GM12878 (cell line): ENCODE results near the gene SYCE3. TPM values are rescaled to one million over a fixed set of nuclear protein-coding genes. Genes with fewer than 3 reads are reported as not detected.
A peak's percentile ranks its signal among the peaks of the same experiment; 100 is the strongest.

Experiments
- ATAC-seq: fragments of 200-7000 bp; cut with Tn5 transposase; 3 replicates; pipeline ENCODE4 v1.9.1; 2020; ENCODE audit warnings: mild to moderate bottlenecking, moderate library complexity
- BruUV-seq: library from RNA; stranded (reverse); fragments of 400-500 nt; replicated peaks from 2 replicates; lab custom pipeline; 2021; lab: Mats Ljungman, UMichigan
- CTCF ChIA-PET: fragments of 300-600 bp; sonication (Branson Sonifier 250); formaldehyde crosslinking; extraction: SDS; loops from one replicate; lab custom pipeline; 2021; ENCODE audit warnings: inconsistent platforms; lab: Yijun Ruan, JAX
- POLR2A ChIA-PET: fragments of 350-600 bp; formaldehyde crosslinking; extraction: SDS; loops from one replicate; lab custom pipeline; 2021; ENCODE audit warnings: inconsistent platforms; lab: Charles Lee
- RAD21 ChIA-PET: fragments of 300-600 bp; sonication (Branson Sonifier 250); formaldehyde crosslinking; loops from one replicate; lab custom pipeline; 2023; ENCODE audit warnings: antibody characterized with exemption; ENCODE audit not compliant: unreplicated experiment; lab: Charles Lee
- SMC1A ChIA-PET: fragments of 300-600 bp; sonication (Branson Sonifier 250); formaldehyde crosslinking; loops from one replicate; lab custom pipeline; 2023; ENCODE audit not compliant: unreplicated experiment, uncharacterized antibody; lab: Charles Lee
- DNase-seq: peaks from one replicate; pipeline ENCODE4 v3.0.0-alpha.2; 2011; ENCODE audit warnings: low read depth, low spot score
- FAIRE-seq: peaks from 3 replicates; lab custom pipeline; 2011; peaks lifted over from hg19 to GRCh38; lab: Jason Lieb, UNC
- H2AFZ ChIP-seq: 2 replicates; pipeline ENCODE4 v1.6.0; 2011; ENCODE audit warnings: low read depth, low read length, control low read depth; ENCODE audit not compliant: control insufficient read depth
- H3K27ac ChIP-seq: 2 replicates; pipeline ENCODE4 v1.5.1; 2011; ENCODE audit warnings: control low read depth; ENCODE audit not compliant: control insufficient read depth, insufficient read depth
- H3K27me3 ChIP-seq, 2 experiments: replicated peaks in 1 of 2; 2 replicates each; pipeline versions ENCODE4 v1.6.0 to v1.6.1; 2011; ENCODE audit warnings: low read length in 1 of 2; ENCODE audit not compliant: control insufficient read depth in 2 of 2, insufficient read depth in 2 of 2
- H3K36me3 ChIP-seq, 2 experiments: 2 replicates each; pipeline ENCODE4 v1.5.1; 2011; ENCODE audit warnings: low read length in 1 of 2; ENCODE audit not compliant: control insufficient read depth in 2 of 2, insufficient read depth in 2 of 2
- H3K4me1 ChIP-seq: 2 replicates; pipeline ENCODE4 v1.6.1; 2011; ENCODE audit warnings: mild to moderate bottlenecking, low read length, moderate library complexity, mixed read lengths; ENCODE audit not compliant: control insufficient read depth, insufficient read depth
- H3K4me2 ChIP-seq: 2 replicates; pipeline ENCODE4 v1.6.0; 2011; ENCODE audit warnings: control low read depth; ENCODE audit not compliant: control insufficient read depth, insufficient read depth
- H3K4me3 ChIP-seq: fragments of 200-600 bp; sonication (generic); 2 replicates; pipeline ENCODE4 v1.5.1; 2016
- H3K79me2 ChIP-seq: 2 replicates; pipeline ENCODE4 v1.6.0; 2011; ENCODE audit warnings: low read length; ENCODE audit not compliant: control insufficient read depth, insufficient read depth
- H3K9ac ChIP-seq: 2 replicates; pipeline ENCODE4 v1.8.0; 2011; ENCODE audit warnings: low read length, control low read depth, mixed read lengths; ENCODE audit not compliant: control insufficient read depth, insufficient read depth
- H3K9me3 ChIP-seq: replicated peaks from 3 replicates; pipeline ENCODE4 v1.5.1; 2011; ENCODE audit warnings: mild to moderate bottlenecking, low read length; ENCODE audit not compliant: control insufficient read depth, insufficient read depth
- H4K20me1 ChIP-seq: 2 replicates; pipeline ENCODE4 v1.6.0; 2011; ENCODE audit not compliant: control insufficient read depth, insufficient read depth
- BHLHE40 ChIP-seq, 2 experiments: fragments of 450-650 bp in 1 of 2; IDR thresholded peaks; 2 replicates each; pipeline ENCODE4 v1.6.1; 2011 to 2017; ENCODE audit warnings: low read depth in 2 of 2, borderline replicate concordance in 1 of 2, improper control_type of control experiment in 1 of 2, low read length in 1 of 2, mild to moderate bottlenecking in 1 of 2
- CTCF ChIP-seq, 3 experiments: IDR thresholded peaks in 2 of 3; conservative IDR thresholded peaks in 1 of 3; 2 replicates each; pipeline ENCODE4 v1.5.1; 2011; ENCODE audit warnings: low read depth in 3 of 3, low read length in 3 of 3, mild to moderate bottlenecking in 3 of 3, control low read depth in 2 of 3, moderate library complexity in 2 of 3, inconsistent platforms in 1 of 3, mixed read lengths in 1 of 3; ENCODE audit not compliant: control insufficient read depth in 2 of 3, insufficient read depth in 1 of 3; ENCODE audit errors: extremely low read depth in 1 of 3
- IKZF1 ChIP-seq: fragments of 450-650 bp; conservative IDR thresholded peaks from 2 replicates; pipeline ENCODE4 v1.6.1; 2017; ENCODE audit warnings: antibody characterized with exemption, mild to moderate bottlenecking
- JUNB ChIP-seq: IDR thresholded peaks from 2 replicates; pipeline ENCODE4 v1.6.1; 2016; ENCODE audit warnings: antibody characterized with exemption, mild to moderate bottlenecking
- KAT2A ChIP-seq: conservative IDR thresholded peaks from 2 replicates; pipeline ENCODE4 v1.6.1; 2011; ENCODE audit warnings: low read depth, low read length; ENCODE audit not compliant: control insufficient read depth
- NR2F1 ChIP-seq: fragments of 450-650 bp; conservative IDR thresholded peaks from 2 replicates; pipeline ENCODE4 v1.6.1; 2017; ENCODE audit warnings: mild to moderate bottlenecking
- PAX5 ChIP-seq: IDR thresholded peaks from 2 replicates; pipeline ENCODE4 v1.6.1; 2011; ENCODE audit warnings: low read depth, low read length, borderline replicate concordance
- POLR2A ChIP-seq: IDR thresholded peaks from 2 replicates; pipeline ENCODE4 v1.6.1; 2011; ENCODE audit warnings: low read depth, mild to moderate bottlenecking, low read length
- POLR2AphosphoS2 ChIP-seq: IDR thresholded peaks from 2 replicates; pipeline ENCODE4 v1.6.1; 2011; ENCODE audit warnings: low read depth, mild to moderate bottlenecking, low read length, improper control_type of control experiment, moderate library complexity
- ZNF687 ChIP-seq: fragments of 450-650 bp; IDR thresholded peaks from 2 replicates; pipeline ENCODE4 v1.6.1; 2017; ENCODE audit warnings: mild to moderate bottlenecking, moderate library complexity
- WGBS: methylation state at CpG from one replicate; pipeline ENCODE4 v1.1.6; 2016; ENCODE audit warnings: low lambda C conversion rate; ENCODE audit not compliant: insufficient replicate concordance, insufficient coverage; ENCODE audit errors: missing lambda C conversion rate; 5-methylcytosine and 5-hydroxymethylcytosine counted together
- in situ Hi-C: fragments of 300-500 bp; cut with MboI; formaldehyde crosslinking; loops from 9 replicates; pipeline ENCODE4 v1.14.3; 2018; ENCODE audit warnings: mixed read lengths
- intact Hi-C: fragments of 100-400 bp; cut with micrococcal nuclease; formaldehyde crosslinking; loops from one replicate; pipeline ENCODE4 v1.14.2; 2022; ENCODE audit not compliant: unreplicated experiment
- polyA plus RNA-seq, 11 experiments: library from polyadenylated mRNA; depleted of rRNA in 4 of 11; unstranded in 6 of 11; stranded (reverse) in 5 of 11; fragments of >200 nt; fragmentation: Nextera tagmentation in 4 of 11; fragmentation: Illumina TruSeq in 1 of 11; extraction: Ambion mirVana in 4 of 11; extraction: Trizol in 1 of 11; gene quantifications; 1 replicate in 1 of 11; 2 replicates in 10 of 11; pipeline versions ENCODE4 v1.2.1 to v1.2.3, GENCODE V29; 2011 to 2016; ENCODE audit warnings: inconsistent platforms in 2 of 11, missing spikeins in 2 of 11, low read depth in 1 of 11
- total RNA-seq, 4 experiments: library from RNA; depleted of rRNA in 3 of 4; stranded (reverse); fragments of >200 nt in 3 of 4; fragmentation: Illumina TruSeq in 1 of 4; extraction: Trizol in 1 of 4; gene quantifications; 2 replicates each; pipeline versions ENCODE4 v1.2.1 to v1.2.3, GENCODE V29; 2013 to 2021
- TF ChIP-seq, protein P1 (sequence below): IDR thresholded peaks from 2 replicates; pipeline ENCODE4 v1.6.1; 2012; ENCODE audit warnings: low read depth, low read length, improper control_type of control experiment

Gene SYCE3
- total and polyA plus RNA-seq, 10 of the 15 experiments (the other 5 are each of a cell fraction or from before 2014, with no cell fraction given) = 0.38 to 0.91 (median 0.76) TPM; not detected in 4

DNA sequence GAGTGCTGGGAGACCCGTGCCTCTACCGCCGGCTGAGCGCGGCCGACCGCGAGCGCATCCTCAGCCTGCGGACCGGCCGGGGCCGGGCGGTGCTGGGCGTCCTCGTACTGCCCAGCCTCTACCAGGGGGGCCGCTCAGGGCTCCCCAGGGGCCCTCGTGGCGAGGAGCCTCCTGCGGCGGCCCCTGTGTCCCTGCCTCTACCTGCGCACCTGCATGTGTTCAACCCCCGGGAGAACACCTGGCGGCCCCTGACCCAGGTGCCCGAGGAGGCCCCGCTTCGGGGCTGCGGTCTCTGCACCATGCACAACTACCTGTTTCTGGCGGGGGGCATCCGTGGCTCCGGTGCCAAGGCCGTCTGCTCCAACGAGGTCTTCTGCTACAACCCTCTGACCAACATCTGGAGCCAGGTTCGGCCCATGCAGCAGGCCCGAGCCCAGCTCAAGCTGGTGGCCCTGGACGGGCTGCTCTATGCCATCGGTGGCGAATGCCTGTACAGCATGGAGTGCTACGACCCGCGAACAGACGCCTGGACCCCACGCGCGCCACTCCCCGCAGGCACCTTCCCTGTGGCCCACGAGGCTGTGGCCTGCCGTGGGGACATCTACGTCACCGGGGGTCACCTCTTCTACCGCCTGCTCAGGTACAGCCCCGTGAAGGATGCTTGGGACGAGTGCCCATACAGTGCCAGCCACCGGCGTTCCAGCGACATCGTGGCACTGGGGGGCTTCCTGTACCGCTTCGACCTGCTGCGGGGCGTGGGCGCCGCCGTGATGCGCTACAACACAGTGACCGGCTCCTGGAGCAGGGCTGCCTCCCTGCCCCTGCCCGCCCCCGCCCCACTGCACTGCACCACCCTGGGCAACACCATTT lies 13.6 kb downstream of the SYCE3 start (continued):
- TF ChIP-seq IKZF1 = peak; percentile 13

GRCh38 chr22:50548040-50548920 lies 14.4 kb downstream of the SYCE3 start:
- peaks cover 0 to 1% of the 10 kb centered on the region in 2 experiments; a peak in 1 of 4 replicates for H3K27me3 ChIP-seq
- DNase-seq = no peak
- H3K4me2 ChIP-seq = peak overlapping the region; percentile 66
- FAIRE-seq = peak; percentile 7
- RAD21 ChIA-PET = interaction anchor here (0.7 to 2.1 kb wide), 9 partner anchors 8 to 305 kb away, joined by 3 to 16 read pairs (median 3); partner anchors contain the start of genes LMF2, NCAPH2, SCO2 and SYCE3
- H3K79me2 ChIP-seq = no peaks in the 10 kb centered on the region
- CTCF ChIA-PET = interaction anchor here (1.0 to 2.2 kb wide), 7 partner anchors 9 to 74 kb away, joined by 3 to 9 read pairs (median 5); partner anchors contain the start of gene SCO2
- H2AFZ ChIP-seq = peak overlapping the region; percentile 68
- H3K9ac ChIP-seq = peak overlapping the region; percentile 44; the same call in 1 of the 2 replicates
- H3K9me3 ChIP-seq = no peaks in the 10 kb centered on the region
- H3K4me3 ChIP-seq = peak overlapping the region; percentile 38; the same call in 1 of the 2 replicates
- POLR2A ChIA-PET = interaction anchor here (0.6 to 2.5 kb wide), 10 partner anchors 10 to 213 kb away, joined by 3 to 15 read pairs (median 8); partner anchors contain the start of genes LMF2, NCAPH2, SCO2 and SYCE3
- peaks cover 23% of the 10 kb centered on the region for H3K4me1 ChIP-seq
- WGBS = 14% methylated on average over 40 of the region's 56 CpGs
- SMC1A ChIA-PET = interaction anchor here (1.2 to 2.4 kb wide), 6 partner anchors 8 to 72 kb away, joined by 4 to 14 read pairs (median 6); partner anchors contain the start of genes SCO2 and SYCE3
- no peak overlapping the region; the same call in 1 of the 2 replicates for H3K27ac ChIP-seq
- peak; percentile 7 for ATAC-seq
- no TSS peak for BruUV-seq
- intact Hi-C loops = no loop called here
- in situ Hi-C loops = no loop called here
- no peaks in the 10 kb centered on the region for H4K20me1 ChIP-seq
- no peaks in the 10 kb centered on the region for H3K36me3 ChIP-seq
- TF ChIP-seq PAX5 (no peak), NR2F1 (peak; percentile 34; the same call in 1 of the 2 replicates), POLR2A (peak; percentile 76), ZNF687 (peak; percentile 73; the same call in 1 of the 2 replicates), KAT2A (no peak), BHLHE40 (IDR thresholded peaks at IDR 0.05; ENCODE audit: borderline replicate concordance in 1 of 2, low read depth in 2 of 2, low read length in 1 of 2) (0 out of 4 replicates have a peak, but pooled peaks of 1 of the 2 experiments have one; percentile 53), POLR2AphosphoS2 (no peak), IKZF1 (peak; percentile 23; the same call in 1 of the 2 replicates), CTCF (IDR thresholded peaks at IDR 0.05 in 2 of 3, conservative IDR thresholded peaks at IDR 0.05 in 1 of 3; ENCODE audit: control insufficient read depth in 2 of 3, extremely low read depth in 1 of 3, insufficient read depth in 1 of 3, low read depth in 3 of 3, low read length in 3 of 3) (peak in 2 of 3 experiments; percentile 11 to 14; a peak in 3 of 6 replicates), JUNB (no peak)
- TF ChIP-seq, protein P1, sequence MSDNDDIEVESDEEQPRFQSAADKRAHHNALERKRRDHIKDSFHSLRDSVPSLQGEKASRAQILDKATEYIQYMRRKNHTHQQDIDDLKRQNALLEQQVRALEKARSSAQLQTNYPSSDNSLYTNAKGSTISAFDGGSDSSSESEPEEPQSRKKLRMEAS = peak; percentile 39; the same call in 1 of the 2 replicates
